ENCODE results near the gene ZBTB17.

ZBTB17 gene

DNA sequence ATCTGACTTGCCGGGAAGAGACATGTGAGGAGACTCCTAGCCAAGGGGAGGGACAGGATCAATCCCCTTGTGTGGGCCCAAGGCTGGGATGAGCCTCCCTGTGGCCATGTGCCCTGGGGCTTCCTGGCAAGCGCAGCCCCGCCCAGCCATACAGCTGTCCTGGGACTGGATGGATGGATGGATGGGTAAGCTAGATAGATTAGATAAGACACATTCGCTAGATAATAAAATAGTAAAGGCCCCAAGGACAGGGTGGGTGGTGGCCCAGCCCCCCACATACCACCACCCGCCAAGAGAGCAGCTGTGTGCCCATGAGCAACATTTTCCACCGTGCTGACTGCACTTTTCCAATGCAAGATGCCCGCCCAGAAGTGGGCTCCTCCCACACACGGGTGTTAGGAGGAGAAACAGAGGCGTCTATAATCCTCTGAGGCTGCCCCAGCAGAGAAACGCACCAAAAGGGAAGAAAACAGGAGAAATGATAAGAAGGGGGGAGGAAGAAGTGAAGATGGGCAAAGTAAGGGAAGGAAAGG is 25.1 kb downstream of the ZBTB17 start:
- TF ChIP-seq EP300 (IDR thresholded peaks at IDR 0.05; ENCODE audit: borderline replicate concordance) = no peak
- no peak for TF ChIP-seq TEAD4 (IDR thresholded peaks at IDR 0.05)
- TF ChIP-seq CEBPB (IDR thresholded peaks at IDR 0.05) = no peak
- no peak for TF ChIP-seq EGR1 (IDR thresholded peaks at IDR 0.05)
- no peak for TF ChIP-seq MAX (IDR thresholded peaks at IDR 0.05)
- TF ChIP-seq YY1 (IDR thresholded peaks at IDR 0.05; ENCODE audit: low read depth) = no peak
- TF ChIP-seq, protein P1, sequence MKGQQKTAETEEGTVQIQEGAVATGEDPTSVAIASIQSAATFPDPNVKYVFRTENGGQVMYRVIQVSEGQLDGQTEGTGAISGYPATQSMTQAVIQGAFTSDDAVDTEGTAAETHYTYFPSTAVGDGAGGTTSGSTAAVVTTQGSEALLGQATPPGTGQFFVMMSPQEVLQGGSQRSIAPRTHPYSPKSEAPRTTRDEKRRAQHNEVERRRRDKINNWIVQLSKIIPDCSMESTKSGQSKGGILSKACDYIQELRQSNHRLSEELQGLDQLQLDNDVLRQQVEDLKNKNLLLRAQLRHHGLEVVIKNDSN (IDR thresholded peaks at IDR 0.05) = no peak
- TF ChIP-seq FOXM1 (IDR thresholded peaks at IDR 0.05; ENCODE audit: borderline replicate concordance, low read depth) = no peak
- TF ChIP-seq RAD21 (IDR thresholded peaks at IDR 0.05; ENCODE audit: low read depth) = no peak

GRCh38 chr1:15950302-15950701 is 25.6 kb downstream of the ZBTB17 start:
- no peak for TF ChIP-seq TEAD4 (IDR thresholded peaks at IDR 0.05)

DNA sequence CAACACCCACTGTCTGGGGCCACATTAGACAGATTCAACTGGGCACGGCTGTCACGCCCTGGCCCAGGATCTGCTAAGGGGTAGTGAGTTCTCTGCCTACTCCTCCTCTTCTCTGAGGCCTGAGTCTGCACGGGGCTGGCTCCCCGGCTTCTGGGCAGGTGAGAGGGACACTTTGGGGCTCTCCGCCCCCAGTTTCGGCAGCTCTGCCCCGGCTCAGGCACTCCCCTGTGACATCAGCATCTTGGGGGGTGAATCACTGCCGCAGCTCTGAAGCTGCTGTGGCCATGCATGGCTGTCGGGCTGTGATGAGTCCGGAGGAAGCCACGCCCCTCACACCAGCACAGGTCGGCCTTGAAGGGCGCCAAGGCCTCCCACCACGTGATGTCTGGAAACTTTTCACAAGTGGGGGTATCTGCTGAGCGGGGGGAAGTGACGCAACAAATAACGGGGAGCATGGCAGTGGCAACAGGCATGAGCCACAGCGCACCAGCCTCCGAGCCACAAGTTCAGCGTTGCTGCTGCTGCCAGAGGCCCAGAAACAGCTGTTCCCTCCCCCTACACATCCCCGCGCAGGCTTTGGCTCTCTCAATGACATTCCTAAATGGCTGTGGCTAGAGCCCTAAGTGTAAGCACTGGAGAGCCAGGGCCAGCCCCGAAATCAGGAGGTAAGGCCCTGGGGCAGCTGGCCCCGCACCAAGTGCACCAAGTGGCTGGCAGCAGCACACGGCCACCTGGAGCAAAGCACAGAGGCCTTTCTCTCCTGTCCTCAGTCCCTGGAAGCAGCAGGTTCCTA is 26.3 kb downstream of the ZBTB17 start:
- no peak for TF ChIP-seq CEBPB (IDR thresholded peaks at IDR 0.05)
- TF ChIP-seq EP300 (IDR thresholded peaks at IDR 0.05; ENCODE audit: borderline replicate concordance) = no peak
- no peak for TF ChIP-seq TAF1 (IDR thresholded peaks at IDR 0.05; ENCODE audit: low read depth)
- no peak for TF ChIP-seq TEAD4 (IDR thresholded peaks at IDR 0.05)
- TF ChIP-seq CREB1 (IDR thresholded peaks at IDR 0.05; ENCODE audit: low read depth) = no peak
- no peak for TF ChIP-seq EGR1 (IDR thresholded peaks at IDR 0.05)
- no peak for TF ChIP-seq REST (IDR thresholded peaks at IDR 0.05; ENCODE audit: low read depth)
- no peak for TF ChIP-seq RAD21 (IDR thresholded peaks at IDR 0.05; ENCODE audit: low read depth)
- TF ChIP-seq TCF12 (IDR thresholded peaks at IDR 0.05; ENCODE audit: low read depth) = no peak
- no peak for TF ChIP-seq ZBTB7A (IDR thresholded peaks at IDR 0.05; ENCODE audit: low read depth)
- no peak for TF ChIP-seq FOXM1 (IDR thresholded peaks at IDR 0.05; ENCODE audit: borderline replicate concordance, low read depth)
- TF ChIP-seq, protein P1 (IDR thresholded peaks at IDR 0.05) = no peak
- no peak for TF ChIP-seq MAX (IDR thresholded peaks at IDR 0.05)
- no peak for TF ChIP-seq YY1 (IDR thresholded peaks at IDR 0.05; ENCODE audit: low read depth)
- TF ChIP-seq NFIC (IDR thresholded peaks at IDR 0.05) = no peak

- TF ChIP-seq RAD21 (IDR thresholded peaks at IDR 0.05; ENCODE audit: low read depth) (no peak), EP300 (IDR thresholded peaks at IDR 0.05; ENCODE audit: borderline replicate concordance) (no peak), TEAD4 (IDR thresholded peaks at IDR 0.05) (no peak), NFIC (IDR thresholded peaks at IDR 0.05) (no peak), FOXM1 (IDR thresholded peaks at IDR 0.05; ENCODE audit: borderline replicate concordance, low read depth) (no peak), CEBPB (IDR thresholded peaks at IDR 0.05) (no peak), TCF12 (IDR thresholded peaks at IDR 0.05; ENCODE audit: low read depth) (no peak), MAX (IDR thresholded peaks at IDR 0.05) (no peak), EGR1 (IDR thresholded peaks at IDR 0.05) (no peak), CREB1 (IDR thresholded peaks at IDR 0.05; ENCODE audit: low read depth) (no peak)
- TF ChIP-seq, protein P1 (IDR thresholded peaks at IDR 0.05) = no peak
These were observed 27.1 kb downstream of the ZBTB17 start for GRCh38 chr1:15948595-15949452.

DNA sequence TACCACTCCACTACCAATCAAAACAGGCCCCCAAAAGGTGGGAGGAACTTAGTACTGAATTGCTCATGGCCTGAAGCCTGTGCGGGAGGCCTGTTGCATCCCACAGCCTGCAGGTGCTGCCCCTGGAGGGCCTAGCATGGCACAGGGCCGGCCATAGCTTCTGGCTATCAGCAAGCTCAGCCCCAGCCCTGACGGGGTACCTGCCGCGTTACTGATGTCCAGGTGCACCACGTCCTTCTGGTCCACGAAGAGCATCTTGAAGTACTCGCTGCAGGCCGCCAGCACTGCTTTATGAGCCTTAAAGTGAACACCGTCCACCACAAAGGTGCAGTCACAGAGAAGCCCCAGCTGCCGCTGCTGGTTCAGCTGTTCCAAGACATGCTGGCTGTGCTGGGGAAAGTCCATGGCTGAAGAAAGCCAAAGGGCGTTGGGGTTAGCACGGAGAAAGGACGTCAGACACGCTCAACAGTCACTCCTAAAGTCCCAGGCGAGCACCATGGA is 27.8 kb downstream of the ZBTB17 start:
- TF ChIP-seq TCF12 (IDR thresholded peaks at IDR 0.05; ENCODE audit: low read depth) = no peak
- TF ChIP-seq EP300 (IDR thresholded peaks at IDR 0.05; ENCODE audit: borderline replicate concordance) = no peak
- no peak for TF ChIP-seq TAF1 (IDR thresholded peaks at IDR 0.05; ENCODE audit: low read depth)
- no peak for TF ChIP-seq MAX (IDR thresholded peaks at IDR 0.05)
- no peak for TF ChIP-seq REST (IDR thresholded peaks at IDR 0.05; ENCODE audit: low read depth)
- TF ChIP-seq, protein P1 (IDR thresholded peaks at IDR 0.05) = no peak
- TF ChIP-seq RAD21 (IDR thresholded peaks at IDR 0.05; ENCODE audit: low read depth) = no peak
- TF ChIP-seq ZBTB7A (IDR thresholded peaks at IDR 0.05; ENCODE audit: low read depth) = no peak
- TF ChIP-seq FOXM1 (IDR thresholded peaks at IDR 0.05; ENCODE audit: borderline replicate concordance, low read depth) = no peak
- TF ChIP-seq YY1 (IDR thresholded peaks at IDR 0.05; ENCODE audit: low read depth) = no peak
- no peak for TF ChIP-seq EGR1 (IDR thresholded peaks at IDR 0.05)
- TF ChIP-seq CEBPB (IDR thresholded peaks at IDR 0.05) = no peak
- no peak for TF ChIP-seq CREB1 (IDR thresholded peaks at IDR 0.05; ENCODE audit: low read depth)
- no peak for TF ChIP-seq TEAD4 (IDR thresholded peaks at IDR 0.05)
- TF ChIP-seq NFIC (IDR thresholded peaks at IDR 0.05) = no peak

All from Ishikawa (cell line).